Pancreas (tissue), 10 donors: Measurements from ENCODE around the gene DAW1. TPM values are rescaled to one million over a fixed set of nuclear protein-coding genes. Genes with fewer than 3 reads are reported as not detected.
A peak's percentile ranks its signal among the peaks of the same experiment; 100 is the strongest.

Experiments
- ATAC-seq, 4 donors: fragments of 200-7000 bp; cut with Tn5 transposase; one replicate each; pipeline versions ENCODE4 v1.8.0 to v1.9.1; 2020; ENCODE audit warnings: mild to moderate bottlenecking in 4 of 4, moderate library complexity in 4 of 4
- DNase-seq, 6 donors: peaks; one replicate each; pipeline ENCODE4 v3.0.0-alpha.2; 2020
- FAIRE-seq: peaks from 2 replicates; lab custom pipeline; 2012; peaks lifted over from hg19 to GRCh38; lab: Jason Lieb, UNC
- H3K27ac ChIP-seq, 4 donors: fragments of 200-600 bp; sonication (generic); 1 replicate in 3 of 4; 2 replicates in 1 of 4; pipeline versions ENCODE4 v1.5.0 to v1.8.0; 2020
- H3K27me3 ChIP-seq, 4 donors: fragments of 200-600 bp; one replicate each; pipeline ENCODE4 v1.8.0; 2021
- H3K36me3 ChIP-seq, 3 donors: fragments of 200-600 bp; sonication (generic) in 1 of 3; one replicate each; pipeline versions ENCODE4 v1.5.0 to v1.8.0; 2020 to 2021
- H3K4me1 ChIP-seq, 3 donors: fragments of 200-600 bp; one replicate each; pipeline ENCODE4 v1.8.0; 2021
- H3K4me3 ChIP-seq, 4 donors: fragments of 200-600 bp; sonication (generic) in 2 of 4; one replicate each; pipeline versions ENCODE4 v1.5.0 to v1.8.0; 2020 to 2021
- H3K9me3 ChIP-seq, 4 donors: fragments of 200-600 bp; one replicate each; pipeline ENCODE4 v1.8.0; 2021
- WGBS, 2 donors: extraction: QIAGEN DNeasy Blood & Tissue Kit; methylation state at CpG; one replicate each; pipeline ENCODE4 v1.1.7; 2013; 5-methylcytosine and 5-hydroxymethylcytosine counted together
- intact Hi-C, 3 donors: fragments of 100-400 bp; cut with DNase I; formaldehyde crosslinking; loops; one replicate each; pipeline versions ENCODE4 v1.11.1 to v1.14.2; 2022
- polyA plus RNA-seq, 2 donors: library from polyadenylated mRNA; stranded (reverse); fragments of 200-250 nt; gene quantifications; one replicate each; pipeline ENCODE4 v1.2.3, GENCODE V29; 2013
- total RNA-seq, 6 donors: library from RNA; stranded (reverse); fragmentation: NEBNext Ultra II Directional in 4 of 6; extraction: Animal tissue kit (Norgen Biotek cat#: 25700) in 4 of 6; gene quantifications; one replicate each; pipeline versions ENCODE4 v1.2.1 to v1.2.4, GENCODE V29; 2021 to 2023
- TF ChIP-seq, protein P1 (sequence below), 4 donors: fragments of 200-600 bp; sonication (generic) in 3 of 4; IDR thresholded peaks; one replicate each; pipeline versions ENCODE4 v1.5.0 to v1.8.0; 2021; ENCODE audit warnings: antibody characterized with exemption in 4 of 4
- donor health status: healthy with polysubstance abuse.
- donor health status: DM: no; HTN: no; CAD: no; lungs with moderate emphysema.
- donor health status: DM: no; HTN: no; CAD: no.
- donor health status: control.
- donor health status: control.
- donor health status: Bipolar disorder and iron deficiency.
- donor health status: DM: yes; HTN: yes; CAD: no.
- donor health status: DM: no; HTN: no; CAD: no.
- donor health status: DM: no; HTN: no; CAD: no.
- donor health status: DM: yes; HTN: yes; CAD: no.

DAW1 gene
- total and polyA plus RNA-seq, 8 donors: 0.25 TPM; not detected in 7

DNA sequence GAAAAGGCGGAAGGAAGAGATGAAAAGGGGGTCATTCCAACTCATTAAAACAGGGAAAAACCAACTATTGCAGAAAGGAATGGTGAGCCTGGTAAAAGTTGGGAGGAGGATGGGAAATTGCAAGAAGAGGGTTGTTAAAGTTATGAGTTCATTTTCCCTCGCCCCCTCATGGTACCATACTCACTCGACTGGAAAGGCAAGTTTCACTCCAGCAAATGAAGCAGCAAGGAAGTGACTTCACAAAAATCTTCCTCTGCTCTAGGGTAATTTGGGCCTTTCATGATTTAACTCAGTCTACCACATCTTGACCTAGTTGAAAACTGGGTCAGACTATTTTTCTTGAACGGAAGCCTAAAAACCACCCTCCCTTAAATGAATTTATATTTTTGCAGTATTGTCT is 22.8 kb upstream of the DAW1 start:
- TF ChIP-seq, protein P1, sequence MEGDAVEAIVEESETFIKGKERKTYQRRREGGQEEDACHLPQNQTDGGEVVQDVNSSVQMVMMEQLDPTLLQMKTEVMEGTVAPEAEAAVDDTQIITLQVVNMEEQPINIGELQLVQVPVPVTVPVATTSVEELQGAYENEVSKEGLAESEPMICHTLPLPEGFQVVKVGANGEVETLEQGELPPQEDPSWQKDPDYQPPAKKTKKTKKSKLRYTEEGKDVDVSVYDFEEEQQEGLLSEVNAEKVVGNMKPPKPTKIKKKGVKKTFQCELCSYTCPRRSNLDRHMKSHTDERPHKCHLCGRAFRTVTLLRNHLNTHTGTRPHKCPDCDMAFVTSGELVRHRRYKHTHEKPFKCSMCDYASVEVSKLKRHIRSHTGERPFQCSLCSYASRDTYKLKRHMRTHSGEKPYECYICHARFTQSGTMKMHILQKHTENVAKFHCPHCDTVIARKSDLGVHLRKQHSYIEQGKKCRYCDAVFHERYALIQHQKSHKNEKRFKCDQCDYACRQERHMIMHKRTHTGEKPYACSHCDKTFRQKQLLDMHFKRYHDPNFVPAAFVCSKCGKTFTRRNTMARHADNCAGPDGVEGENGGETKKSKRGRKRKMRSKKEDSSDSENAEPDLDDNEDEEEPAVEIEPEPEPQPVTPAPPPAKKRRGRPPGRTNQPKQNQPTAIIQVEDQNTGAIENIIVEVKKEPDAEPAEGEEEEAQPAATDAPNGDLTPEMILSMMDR (IDR thresholded peaks at IDR 0.05): no peak
- Histone ChIP-seq H3K9me3 (no peaks in the 10 kb centered on the region), H3K36me3 (no peaks in the 10 kb centered on the region), H3K27me3 (no peaks in the 10 kb centered on the region), H3K27ac (no peak overlapping the region), H3K4me1 (no peaks in the 10 kb centered on the region), H3K4me3 (no peak overlapping the region)
- no peak for DNase-seq
- ATAC-seq: peak in 1 of 4 donors; percentile 40
- intact Hi-C loops: no loop called here
- no peak for FAIRE-seq
- WGBS, 2 donors: 59 to 61% methylated on average over 4 of the region's 4 CpGs

DNA sequence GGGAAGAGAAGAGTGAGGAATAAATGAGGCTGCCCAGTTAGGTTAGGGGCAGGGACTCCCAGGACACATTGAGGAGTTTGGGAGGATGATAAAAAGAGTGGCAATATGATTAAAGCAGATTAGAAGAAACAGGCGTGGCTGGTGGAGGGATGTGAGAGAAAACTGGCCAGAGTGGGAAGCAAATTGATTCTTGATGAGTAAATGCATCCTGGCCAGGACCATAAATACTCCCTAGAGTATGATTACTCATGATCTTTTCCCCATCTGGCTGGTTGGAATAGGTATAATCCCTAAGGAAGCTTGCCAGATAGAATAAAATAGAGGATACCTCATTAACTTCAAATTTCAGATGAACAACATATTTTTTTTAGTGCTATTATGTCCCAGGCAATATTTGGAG is 21.5 kb upstream of the DAW1 start:
- Histone ChIP-seq H3K27me3 (no peaks in the 10 kb centered on the region), H3K9me3 (no peaks in the 10 kb centered on the region), H3K4me3 (no peak overlapping the region), H3K36me3 (no peaks in the 10 kb centered on the region), H3K27ac (no peak overlapping the region), H3K4me1 (no peaks in the 10 kb centered on the region)
- ATAC-seq: no peak
- 49 to 50% methylated on average over 1 of the region's 1 CpG for WGBS, 2 donors
- intact Hi-C loops: no loop called here
- FAIRE-seq: no peak
- DNase-seq: no peak
- TF ChIP-seq, protein P1 (IDR thresholded peaks at IDR 0.05): no peak

DNA sequence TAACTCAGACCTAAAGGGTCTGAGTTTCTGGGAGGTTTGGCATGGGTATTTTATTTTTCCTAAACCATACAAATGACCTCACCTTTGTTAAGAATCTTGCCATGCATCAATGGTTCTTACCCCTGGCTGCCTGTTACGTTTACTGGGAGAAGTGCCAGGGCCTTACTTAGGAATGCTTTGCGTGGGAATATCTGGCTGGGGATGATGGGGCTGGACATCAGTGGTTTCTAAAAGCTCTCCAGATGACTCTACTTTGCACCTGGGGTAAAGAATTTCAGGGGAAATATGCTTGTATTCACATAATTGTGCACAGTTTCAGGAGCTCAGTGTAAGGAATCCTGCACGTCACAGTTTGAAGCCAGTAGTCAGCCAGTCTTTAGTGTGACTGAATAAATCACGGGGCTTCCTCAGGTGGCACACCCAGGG is 18.2 kb upstream of the DAW1 start:
- no peaks in the 10 kb centered on the region for H3K36me3 ChIP-seq
- TF ChIP-seq, protein P1 (IDR thresholded peaks at IDR 0.05): no peak
- no peak overlapping the region for H3K27ac ChIP-seq
- WGBS, 2 donors: 26 to 35% methylated on average over 4 of the region's 4 CpGs
- intact Hi-C loops: no loop called here
- no peak for FAIRE-seq
- peak in 2 of 4 donors; percentile 58 to 60 for ATAC-seq
- H3K27me3 ChIP-seq: no peaks in the 10 kb centered on the region
- DNase-seq: peak in 1 of 6 donors; percentile 29
- no peaks in the 10 kb centered on the region for H3K4me1 ChIP-seq
- no peak overlapping the region for H3K4me3 ChIP-seq
- H3K9me3 ChIP-seq: no peaks in the 10 kb centered on the region

DNA sequence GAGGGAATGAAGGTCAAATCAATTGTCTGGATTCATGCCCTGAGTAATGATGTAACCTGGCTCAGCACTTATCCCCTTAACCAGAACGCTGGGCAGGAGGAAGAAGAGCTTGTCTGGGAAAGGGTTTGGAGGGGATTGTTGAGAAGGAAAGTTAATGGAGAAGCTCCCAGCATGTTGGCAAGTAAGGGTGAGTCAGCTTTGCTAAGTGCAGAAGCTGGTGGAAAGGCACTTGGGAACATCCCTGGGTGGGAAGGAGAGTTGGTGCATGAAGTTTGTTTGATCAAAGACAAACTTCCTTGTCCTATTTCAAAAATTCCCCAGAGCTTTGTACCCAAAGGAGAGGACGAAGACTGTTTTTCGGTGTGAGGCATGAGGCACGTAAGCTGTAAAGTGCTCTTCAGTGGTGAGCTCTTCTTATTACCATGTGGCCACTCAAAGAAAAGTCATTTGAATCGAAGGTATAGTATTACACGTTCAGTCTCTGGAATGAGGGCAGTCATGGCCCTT is 17.6 kb upstream of the DAW1 start:
- WGBS, 2 donors: 48 to 60% methylated on average over 6 of the region's 6 CpGs
- peak in 2 of 4 donors; percentile 29 to 33 for ATAC-seq
- Histone ChIP-seq H3K4me1 (no peaks in the 10 kb centered on the region), H3K27ac (no peak overlapping the region), H3K27me3 (no peaks in the 10 kb centered on the region), H3K36me3 (no peaks in the 10 kb centered on the region), H3K4me3 (no peak overlapping the region), H3K9me3 (no peaks in the 10 kb centered on the region)
- FAIRE-seq: no peak
- DNase-seq: no peak
- intact Hi-C loops: no loop called here
- TF ChIP-seq, protein P1 (IDR thresholded peaks at IDR 0.05): no peak

- Histone ChIP-seq H3K36me3 (no peaks in the 10 kb centered on the region), H3K27ac (no peak overlapping the region), H3K4me3 (no peak overlapping the region), H3K9me3 (no peaks in the 10 kb centered on the region), H3K27me3 (no peaks in the 10 kb centered on the region), H3K4me1 (no peaks in the 10 kb centered on the region)
- TF ChIP-seq, protein P1 (IDR thresholded peaks at IDR 0.05): no peak
- FAIRE-seq: no peak
- ATAC-seq: no peak
- intact Hi-C loops: no loop called here
- 38 to 44% methylated on average over 3 of the region's 3 CpGs for WGBS, 2 donors
- DNase-seq: no peak
Observed at GRCh38 chr2:227855440-227855839, 16.0 kb upstream of the DAW1 start.
